Measurements from ENCODE around the gene PLEKHM2.

PLEKHM2 gene

GRCh38 chr1:15676010-15676409, 8.1 kb upstream of the PLEKHM2 start (continued):
- no peak for TF ChIP-seq TSHZ2 (CRISPR knock-in tag; IDR thresholded peaks at IDR 0.05)
- no peak for TF ChIP-seq ZFP30 (CRISPR knock-in tag; IDR thresholded peaks at IDR 0.05)

DNA sequence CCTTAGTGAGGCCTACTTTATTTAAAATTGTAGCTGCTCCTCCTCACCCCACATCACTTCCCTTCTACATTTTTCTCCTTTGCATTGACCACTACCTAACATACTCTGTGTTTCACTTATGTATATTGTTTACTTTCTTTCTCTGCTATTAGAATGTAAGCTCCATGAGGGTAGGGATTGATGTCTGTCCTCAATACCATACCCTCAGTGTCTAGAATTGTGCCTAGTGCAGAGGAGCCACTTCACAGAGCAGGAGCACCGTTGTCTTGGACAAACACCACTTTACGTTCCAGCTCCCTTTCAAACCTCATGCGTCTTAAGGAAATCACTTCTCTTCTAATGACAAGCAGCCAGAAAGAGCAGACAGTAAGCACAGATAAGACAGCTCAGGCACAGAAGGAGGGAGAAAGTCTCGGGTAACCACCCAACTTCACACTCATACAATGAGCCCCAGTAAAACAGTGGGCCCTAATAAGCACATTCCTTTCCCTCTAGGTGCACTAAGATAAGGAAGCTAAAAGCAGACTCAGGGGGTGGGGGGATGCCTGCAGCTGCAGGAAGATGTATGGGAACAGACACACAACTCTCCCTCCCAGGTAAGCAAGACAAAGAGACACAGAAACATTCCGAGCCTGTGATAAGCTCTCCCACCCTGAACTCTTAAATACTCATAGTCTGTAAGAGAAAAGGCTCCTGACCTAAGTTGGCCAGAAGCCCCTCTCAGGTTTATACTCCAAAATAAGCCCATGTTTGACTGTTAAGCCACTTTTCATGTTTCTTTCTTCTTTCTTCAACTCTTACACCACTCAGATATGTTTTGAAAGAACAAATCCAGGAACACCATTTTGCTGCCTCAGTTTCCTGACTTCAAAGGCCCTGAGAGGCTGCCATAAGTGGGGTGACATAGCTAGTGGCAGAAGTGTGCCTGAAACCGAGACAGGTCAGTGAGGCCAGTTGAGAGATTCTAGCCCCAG, 7.1 kb upstream of the PLEKHM2 start:
- no peak for TF ChIP-seq ESRRG (CRISPR knock-in tag; IDR thresholded peaks at IDR 0.05)
- TF ChIP-seq RARB (CRISPR knock-in tag; IDR thresholded peaks at IDR 0.05) = no peak
- TF ChIP-seq, protein P1, sequence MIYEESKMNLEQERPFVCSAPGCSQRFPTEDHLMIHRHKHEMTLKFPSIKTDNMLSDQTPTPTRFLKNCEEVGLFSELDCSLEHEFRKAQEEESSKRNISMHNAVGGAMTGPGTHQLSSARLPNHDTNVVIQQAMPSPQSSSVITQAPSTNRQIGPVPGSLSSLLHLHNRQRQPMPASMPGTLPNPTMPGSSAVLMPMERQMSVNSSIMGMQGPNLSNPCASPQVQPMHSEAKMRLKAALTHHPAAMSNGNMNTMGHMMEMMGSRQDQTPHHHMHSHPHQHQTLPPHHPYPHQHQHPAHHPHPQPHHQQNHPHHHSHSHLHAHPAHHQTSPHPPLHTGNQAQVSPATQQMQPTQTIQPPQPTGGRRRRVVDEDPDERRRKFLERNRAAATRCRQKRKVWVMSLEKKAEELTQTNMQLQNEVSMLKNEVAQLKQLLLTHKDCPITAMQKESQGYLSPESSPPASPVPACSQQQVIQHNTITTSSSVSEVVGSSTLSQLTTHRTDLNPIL (CRISPR knock-in tag; IDR thresholded peaks at IDR 0.05; ENCODE audit: low read depth) = no peak
- TF ChIP-seq ZNF565 (CRISPR knock-in tag; conservative IDR thresholded peaks at IDR 0.05; ENCODE audit: low read depth) = no peak
- no peak for TF ChIP-seq PATZ1 (CRISPR knock-in tag; IDR thresholded peaks at IDR 0.05; ENCODE audit: borderline replicate concordance)
- no peak for TF ChIP-seq ZC3H10 (CRISPR knock-in tag; IDR thresholded peaks at IDR 0.05)
- TF ChIP-seq CSRNP3 (CRISPR knock-in tag; IDR thresholded peaks at IDR 0.05) = no peak
- no peak for TF ChIP-seq SNAI2 (CRISPR knock-in tag; IDR thresholded peaks at IDR 0.05)
- TF ChIP-seq ARNTL (CRISPR knock-in tag; IDR thresholded peaks at IDR 0.05; ENCODE audit: borderline replicate concordance, low read depth) = no peak
- no peak for TF ChIP-seq BACH2 (CRISPR knock-in tag; IDR thresholded peaks at IDR 0.05; ENCODE audit: borderline replicate concordance)
- no peak for ATAC-seq

GRCh38 chr1:15678578-15678977, 5.5 kb upstream of the PLEKHM2 start:
- no peak for TF ChIP-seq OSR1 (CRISPR knock-in tag; IDR thresholded peaks at IDR 0.05)
- TF ChIP-seq ZC3H10 (CRISPR knock-in tag; IDR thresholded peaks at IDR 0.05) = no peak
- TF ChIP-seq ZNF8 (CRISPR knock-in tag; IDR thresholded peaks at IDR 0.05) = no peak
- no peak for TF ChIP-seq SNAI2 (CRISPR knock-in tag; IDR thresholded peaks at IDR 0.05)
- TF ChIP-seq, protein P1 (CRISPR knock-in tag; IDR thresholded peaks at IDR 0.05; ENCODE audit: low read depth) = no peak
- TF ChIP-seq CSDC2 (CRISPR knock-in tag; IDR thresholded peaks at IDR 0.05) = no peak
- TF ChIP-seq BACH2 (CRISPR knock-in tag; IDR thresholded peaks at IDR 0.05; ENCODE audit: borderline replicate concordance) = no peak
- TF ChIP-seq TSHZ2 (CRISPR knock-in tag; IDR thresholded peaks at IDR 0.05) = no peak
- TF ChIP-seq TOX (CRISPR knock-in tag; IDR thresholded peaks at IDR 0.05; ENCODE audit: borderline replicate concordance) = no peak
- TF ChIP-seq TCF4 (CRISPR knock-in tag; IDR thresholded peaks at IDR 0.05; ENCODE audit: borderline replicate concordance) = no peak
- no peak for TF ChIP-seq ZNF565 (CRISPR knock-in tag; conservative IDR thresholded peaks at IDR 0.05; ENCODE audit: low read depth)
- TF ChIP-seq ZNF70 (CRISPR knock-in tag; IDR thresholded peaks at IDR 0.05) = no peak
- no peak for TF ChIP-seq GLIS3 (CRISPR knock-in tag; IDR thresholded peaks at IDR 0.05)
- no peak for TF ChIP-seq PPARA (CRISPR knock-in tag; IDR thresholded peaks at IDR 0.05; ENCODE audit: borderline replicate concordance)
- no peak for TF ChIP-seq ZFP3 (CRISPR knock-in tag; IDR thresholded peaks at IDR 0.05)
- no peak for TF ChIP-seq ISL1 (CRISPR knock-in tag; IDR thresholded peaks at IDR 0.05)
- no peak for TF ChIP-seq POU6F1 (CRISPR knock-in tag; IDR thresholded peaks at IDR 0.05; ENCODE audit: borderline replicate concordance, low read depth)
- no peak for TF ChIP-seq ZFP30 (CRISPR knock-in tag; IDR thresholded peaks at IDR 0.05)
- peak; percentile 38 for ATAC-seq
